GM12878 (cell line): Measurements from ENCODE around the gene CCDC187.

Experiments used
- BRCA1 ChIP-seq: IDR thresholded peaks from 2 replicates; pipeline ENCODE4 v1.6.1; 2011; ENCODE audit warnings: low read depth, low read length, improper control_type of control experiment
- CTCF ChIP-seq, 3 experiments: IDR thresholded peaks in 2 of 3; conservative IDR thresholded peaks in 1 of 3; 2 replicates each; pipeline ENCODE4 v1.5.1; 2011; ENCODE audit warnings: low read depth in 3 of 3, low read length in 3 of 3, mild to moderate bottlenecking in 3 of 3, control low read depth in 2 of 3, moderate library complexity in 2 of 3, inconsistent platforms in 1 of 3, mixed read lengths in 1 of 3; ENCODE audit not compliant: control insufficient read depth in 2 of 3, insufficient read depth in 1 of 3; ENCODE audit errors: extremely low read depth in 1 of 3
- HSF1 ChIP-seq: fragments of 150-350 bp; IDR thresholded peaks from 2 replicates; pipeline ENCODE4 v1.6.1; 2014; ENCODE audit warnings: mild to moderate bottlenecking, low read depth, low read length
- NR2F1 ChIP-seq: fragments of 450-650 bp; conservative IDR thresholded peaks from 2 replicates; pipeline ENCODE4 v1.6.1; 2017; ENCODE audit warnings: mild to moderate bottlenecking
- POLR2A ChIP-seq: IDR thresholded peaks from 2 replicates; pipeline ENCODE4 v1.6.1; 2011; ENCODE audit warnings: low read depth, mild to moderate bottlenecking, low read length
- RELA ChIP-seq: fragments of 450-650 bp; IDR thresholded peaks from 2 replicates; pipeline ENCODE4 v1.8.0; 2014; ENCODE audit warnings: borderline replicate concordance; ENCODE audit not compliant: partially characterized antibody
- SUZ12 ChIP-seq: fragments of 200-600 bp; sonication (generic); IDR thresholded peaks from one replicate; pipeline ENCODE4 v1.6.1; 2018; ENCODE audit warnings: antibody characterized with exemption, mild to moderate bottlenecking; ENCODE audit not compliant: unreplicated experiment
- TAF1 ChIP-seq: IDR thresholded peaks from 2 replicates; pipeline ENCODE4 v1.6.1; 2011; ENCODE audit warnings: mild to moderate bottlenecking, low read depth, low read length, borderline replicate concordance
- ZNF384 ChIP-seq: IDR thresholded peaks from 2 replicates; pipeline ENCODE4 v1.6.1; 2012; ENCODE audit warnings: low read depth, mild to moderate bottlenecking, low read length, improper control_type of control experiment, borderline replicate concordance

- no peak for TF ChIP-seq TAF1
- TF ChIP-seq ZNF384 = no peak
- TF ChIP-seq NR2F1 = no peak
- no peak for TF ChIP-seq BRCA1
- TF ChIP-seq HSF1 = no peak
- no peak for TF ChIP-seq POLR2A
- TF ChIP-seq CTCF (IDR thresholded peaks at IDR 0.05 in 2 of 3, conservative IDR thresholded peaks at IDR 0.05 in 1 of 3; ENCODE audit: control insufficient read depth in 2 of 3, extremely low read depth in 1 of 3, insufficient read depth in 1 of 3, low read depth in 3 of 3, low read length in 3 of 3) = no peak
- no peak for TF ChIP-seq SUZ12
- no peak for TF ChIP-seq RELA
Measured at GRCh38 chr9:136321561-136321960, 17.7 kb upstream of the CCDC187 start.
